MM.1S (cell line): ENCODE results near the gene ACTN1.

Experiments
- EZH2 ChIP-seq: fragments of 300-600 bp; sonication (generic); optimal IDR thresholded peaks from 2 replicates; pipeline ENCODE3; 2017; ENCODE audit warnings: low read depth, mild to moderate bottlenecking, antibody characterized with exemption, low read length, mixed read lengths
- TF ChIP-seq, protein P1 (sequence below): fragments of 300-600 bp; sonication (generic); IDR thresholded peaks from 2 replicates; pipeline ENCODE4 v1.5.1; 2016; ENCODE audit warnings: antibody characterized with exemption, low read length, mixed read lengths

DNA sequence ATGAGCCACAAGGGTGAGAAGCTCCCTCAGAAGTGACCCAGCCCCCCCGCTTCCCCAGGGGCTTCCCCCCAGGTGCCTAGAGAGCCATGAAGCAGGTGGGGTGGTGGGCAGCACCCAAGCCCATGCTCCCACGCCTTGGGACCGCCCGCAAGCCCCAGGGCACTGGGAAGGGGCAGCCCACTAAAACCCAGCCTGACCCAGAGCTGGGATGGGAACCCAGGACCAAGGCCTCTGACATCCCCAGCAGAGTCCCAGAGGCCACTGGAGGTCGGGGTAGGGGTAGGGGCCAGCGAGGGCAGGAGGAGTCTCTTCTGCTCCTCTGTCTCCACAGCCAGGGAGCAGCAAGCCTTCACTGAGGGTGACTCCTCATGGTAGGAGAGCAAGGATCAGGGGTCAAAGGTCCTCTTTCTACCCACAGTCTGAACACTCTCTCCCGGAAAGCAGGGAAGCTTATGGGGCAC is 99.8 kb downstream of the ACTN1 start:
- TF ChIP-seq, protein P1, sequence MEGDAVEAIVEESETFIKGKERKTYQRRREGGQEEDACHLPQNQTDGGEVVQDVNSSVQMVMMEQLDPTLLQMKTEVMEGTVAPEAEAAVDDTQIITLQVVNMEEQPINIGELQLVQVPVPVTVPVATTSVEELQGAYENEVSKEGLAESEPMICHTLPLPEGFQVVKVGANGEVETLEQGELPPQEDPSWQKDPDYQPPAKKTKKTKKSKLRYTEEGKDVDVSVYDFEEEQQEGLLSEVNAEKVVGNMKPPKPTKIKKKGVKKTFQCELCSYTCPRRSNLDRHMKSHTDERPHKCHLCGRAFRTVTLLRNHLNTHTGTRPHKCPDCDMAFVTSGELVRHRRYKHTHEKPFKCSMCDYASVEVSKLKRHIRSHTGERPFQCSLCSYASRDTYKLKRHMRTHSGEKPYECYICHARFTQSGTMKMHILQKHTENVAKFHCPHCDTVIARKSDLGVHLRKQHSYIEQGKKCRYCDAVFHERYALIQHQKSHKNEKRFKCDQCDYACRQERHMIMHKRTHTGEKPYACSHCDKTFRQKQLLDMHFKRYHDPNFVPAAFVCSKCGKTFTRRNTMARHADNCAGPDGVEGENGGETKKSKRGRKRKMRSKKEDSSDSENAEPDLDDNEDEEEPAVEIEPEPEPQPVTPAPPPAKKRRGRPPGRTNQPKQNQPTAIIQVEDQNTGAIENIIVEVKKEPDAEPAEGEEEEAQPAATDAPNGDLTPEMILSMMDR: no peak
- no peak for TF ChIP-seq EZH2
